Hepatocyte (in vitro differentiated cells): ENCODE data around the gene SLC25A21. TPM values are rescaled to one million over a fixed set of nuclear protein-coding genes. Genes with fewer than 3 reads are reported as not detected.

ENCODE experiments used
- DNase-seq: peaks from one replicate; pipeline ENCODE4 v3.0.0-alpha.2; 2016; ENCODE audit warnings: low spot score
- H2AFZ ChIP-seq: fragments of 200-600 bp; sonication (generic); 2 replicates; pipeline ENCODE4 v1.6.0; 2016; ENCODE audit warnings: antibody characterized with exemption, mild to moderate bottlenecking
- H3K27ac ChIP-seq: fragments of 200-600 bp; sonication (generic); 2 replicates; pipeline ENCODE4 v1.5.1; 2016; ENCODE audit warnings: mild to moderate bottlenecking
- H3K27me3 ChIP-seq: fragments of 200-600 bp; sonication (generic); 2 replicates; pipeline ENCODE4 v1.6.1; 2016
- H3K36me3 ChIP-seq: fragments of 200-600 bp; sonication (generic); replicated peaks from 2 replicates; pipeline ENCODE4 v1.5.1; 2016; ENCODE audit warnings: low read depth; ENCODE audit not compliant: insufficient read depth
- H3K4me1 ChIP-seq: fragments of 200-600 bp; sonication (generic); 2 replicates; pipeline ENCODE4 v1.5.1; 2016; ENCODE audit warnings: mild to moderate bottlenecking, moderate library complexity; ENCODE audit not compliant: insufficient read depth
- H3K4me2 ChIP-seq: fragments of 200-600 bp; sonication (generic); 2 replicates; pipeline ENCODE4 v1.6.0; 2016
- H3K4me3 ChIP-seq: fragments of 200-600 bp; sonication (generic); 2 replicates; pipeline ENCODE4 v1.5.1; 2016; ENCODE audit warnings: mild to moderate bottlenecking
- H3K79me2 ChIP-seq: fragments of 200-600 bp; sonication (generic); 2 replicates; pipeline ENCODE4 v1.6.0; 2017; ENCODE audit warnings: mild to moderate bottlenecking
- H3K9me2 ChIP-seq: fragments of 200-600 bp; sonication (generic); replicated peaks from 2 replicates; pipeline ENCODE4 v1.6.0; 2017; ENCODE audit warnings: mild to moderate bottlenecking; ENCODE audit not compliant: insufficient read depth
- H3K9me3 ChIP-seq: fragments of 200-600 bp; sonication (generic); 2 replicates; pipeline ENCODE4 v1.5.1; 2016; ENCODE audit warnings: low read depth, mild to moderate bottlenecking
- H4K20me1 ChIP-seq: fragments of 200-600 bp; sonication (generic); 2 replicates; pipeline ENCODE4 v1.6.0; 2016; ENCODE audit warnings: mild to moderate bottlenecking; ENCODE audit not compliant: insufficient read depth, poor library complexity, severe bottlenecking
- EZH2 ChIP-seq: fragments of 200-600 bp; sonication (generic); IDR thresholded peaks from 2 replicates; pipeline ENCODE4 v1.6.1; 2016; ENCODE audit warnings: antibody characterized with exemption, mild to moderate bottlenecking, borderline replicate concordance
- EZH2phosphoT487 ChIP-seq: fragments of 200-600 bp; sonication (generic); IDR thresholded peaks from one replicate; pipeline ENCODE4 v1.6.1; 2018; ENCODE audit warnings: antibody characterized with exemption, mild to moderate bottlenecking, low read depth, moderate library complexity; ENCODE audit not compliant: unreplicated experiment, severe bottlenecking
- WGBS: methylation state at CpG from one replicate; pipeline ENCODE4 v1.1.6; 2016; ENCODE audit warnings: low lambda C conversion rate; ENCODE audit errors: missing lambda C conversion rate; 5-methylcytosine and 5-hydroxymethylcytosine counted together
- polyA plus RNA-seq: library from polyadenylated mRNA; unstranded; fragments of >200 nt; fragmentation: Nextera tagmentation; extraction: Ambion mirVana; gene quantifications from 2 replicates; pipeline ENCODE4 v1.2.1, GENCODE V29; 2016
- total RNA-seq: library from RNA; depleted of rRNA; stranded (reverse); fragments of >200 nt; gene quantifications from 2 replicates; pipeline ENCODE4 v1.2.3, GENCODE V29; 2014
- TF ChIP-seq, protein P1 (sequence below): fragments of 200-600 bp; sonication (generic); IDR thresholded peaks from 2 replicates; pipeline ENCODE4 v1.5.1; 2016; ENCODE audit warnings: antibody characterized with exemption, mild to moderate bottlenecking; ENCODE audit not compliant: poor library complexity

SLC25A21 gene
- total and polyA plus RNA-seq, 2 experiments from 2014 or later: 1.4 to 1.6 TPM

DNA sequence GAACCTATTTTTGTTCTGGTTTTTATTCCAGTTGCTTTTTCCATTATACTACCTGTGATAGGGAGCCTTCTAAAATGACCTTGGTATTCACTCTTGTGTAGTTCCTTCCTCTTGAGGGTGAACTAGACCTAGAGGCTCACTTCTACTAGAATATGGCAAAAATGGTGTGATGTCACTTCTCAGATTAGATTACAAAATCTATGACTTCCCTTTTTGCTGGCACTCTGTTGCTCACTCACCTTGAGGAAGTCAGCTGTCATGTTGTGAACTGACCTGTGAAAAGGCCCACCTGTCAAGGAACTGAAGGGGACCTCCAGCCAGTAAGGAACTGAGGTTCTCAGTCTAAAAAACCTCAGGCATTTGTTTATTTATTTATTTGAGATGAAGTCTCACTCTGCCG, 31.0 kb upstream of the SLC25A21 start:
- TF ChIP-seq, protein P1, sequence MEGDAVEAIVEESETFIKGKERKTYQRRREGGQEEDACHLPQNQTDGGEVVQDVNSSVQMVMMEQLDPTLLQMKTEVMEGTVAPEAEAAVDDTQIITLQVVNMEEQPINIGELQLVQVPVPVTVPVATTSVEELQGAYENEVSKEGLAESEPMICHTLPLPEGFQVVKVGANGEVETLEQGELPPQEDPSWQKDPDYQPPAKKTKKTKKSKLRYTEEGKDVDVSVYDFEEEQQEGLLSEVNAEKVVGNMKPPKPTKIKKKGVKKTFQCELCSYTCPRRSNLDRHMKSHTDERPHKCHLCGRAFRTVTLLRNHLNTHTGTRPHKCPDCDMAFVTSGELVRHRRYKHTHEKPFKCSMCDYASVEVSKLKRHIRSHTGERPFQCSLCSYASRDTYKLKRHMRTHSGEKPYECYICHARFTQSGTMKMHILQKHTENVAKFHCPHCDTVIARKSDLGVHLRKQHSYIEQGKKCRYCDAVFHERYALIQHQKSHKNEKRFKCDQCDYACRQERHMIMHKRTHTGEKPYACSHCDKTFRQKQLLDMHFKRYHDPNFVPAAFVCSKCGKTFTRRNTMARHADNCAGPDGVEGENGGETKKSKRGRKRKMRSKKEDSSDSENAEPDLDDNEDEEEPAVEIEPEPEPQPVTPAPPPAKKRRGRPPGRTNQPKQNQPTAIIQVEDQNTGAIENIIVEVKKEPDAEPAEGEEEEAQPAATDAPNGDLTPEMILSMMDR: no peak
- TF ChIP-seq EZH2 (no peak), EZH2phosphoT487 (no peak)
- Histone ChIP-seq H3K4me3 (no peak overlapping the region), H3K4me1 (no peaks in the 10 kb centered on the region), H3K4me2 (no peak overlapping the region), H3K9me2 (no peaks in the 10 kb centered on the region), H3K79me2 (peaks cover 40% of the 10 kb centered on the region), H3K27me3 (no peaks in the 10 kb centered on the region), H4K20me1 (no peaks in the 10 kb centered on the region), H3K36me3 (no peaks in the 10 kb centered on the region), H2AFZ (no peak overlapping the region), H3K9me3 (no peaks in the 10 kb centered on the region), H3K27ac (no peak overlapping the region)
- 93% methylated on average over 1 of the region's 1 CpG for WGBS
- no peak for DNase-seq

DNA sequence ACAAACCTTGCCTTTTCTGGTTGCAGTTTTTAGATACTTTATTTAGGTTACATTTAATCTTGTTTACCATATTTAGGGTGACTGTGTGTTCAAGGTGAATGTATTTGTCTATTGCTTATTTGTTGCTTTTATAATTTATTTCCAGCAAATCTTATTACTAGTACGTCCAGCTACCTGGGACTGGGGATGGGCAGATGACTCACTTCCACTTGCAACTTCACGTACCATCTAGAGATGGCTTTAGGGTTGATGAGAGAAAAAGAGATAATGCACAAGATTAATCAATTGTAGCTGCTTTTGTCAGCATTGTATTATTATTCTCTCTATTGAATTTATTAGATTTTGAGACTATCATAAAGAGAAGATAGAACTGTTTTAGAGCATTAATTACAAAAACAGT, 30.4 kb upstream of the SLC25A21 start:
- Histone ChIP-seq H3K9me2 (no peaks in the 10 kb centered on the region), H3K4me1 (no peaks in the 10 kb centered on the region), H3K27ac (no peak overlapping the region), H3K79me2 (peaks cover 40% of the 10 kb centered on the region), H3K27me3 (no peaks in the 10 kb centered on the region), H3K9me3 (no peaks in the 10 kb centered on the region), H3K4me2 (no peak overlapping the region), H4K20me1 (no peaks in the 10 kb centered on the region), H3K4me3 (no peak overlapping the region), H3K36me3 (no peaks in the 10 kb centered on the region), H2AFZ (no peak overlapping the region)
- 92% methylated on average over 2 of the region's 2 CpGs for WGBS
- no peak for DNase-seq
- TF ChIP-seq EZH2 (no peak), EZH2phosphoT487 (no peak)
- TF ChIP-seq, protein P1: no peak

- H3K4me3 ChIP-seq: no peak overlapping the region
- no peaks in the 10 kb centered on the region for H3K9me2 ChIP-seq
- no peak for DNase-seq
- H3K27me3 ChIP-seq: no peaks in the 10 kb centered on the region
- no peaks in the 10 kb centered on the region for H3K36me3 ChIP-seq
- no peaks in the 10 kb centered on the region for H3K9me3 ChIP-seq
- H3K27ac ChIP-seq: no peak overlapping the region
- H4K20me1 ChIP-seq: no peaks in the 10 kb centered on the region
- no peaks in the 10 kb centered on the region for H3K4me1 ChIP-seq
- no peak overlapping the region for H2AFZ ChIP-seq
- TF ChIP-seq EZH2phosphoT487: no peak
- WGBS: 88% methylated on average over 2 of the region's 2 CpGs
- H3K79me2 ChIP-seq: peaks cover 38% of the 10 kb centered on the region
- H3K4me2 ChIP-seq: no peak overlapping the region
Measured at GRCh38 chr14:37202265-37202664, 29.9 kb upstream of the SLC25A21 start.

- H3K9me3 ChIP-seq: no peaks in the 10 kb centered on the region
- TF ChIP-seq EZH2phosphoT487 (no peak), EZH2 (no peak)
- TF ChIP-seq, protein P1: no peak
- no peaks in the 10 kb centered on the region for H3K27me3 ChIP-seq
- H3K4me1 ChIP-seq: peaks cover 3% of the 10 kb centered on the region
- H3K9me2 ChIP-seq: no peaks in the 10 kb centered on the region
- 95% methylated on average over 2 of the region's 2 CpGs for WGBS
- H3K27ac ChIP-seq: no peak overlapping the region
- H4K20me1 ChIP-seq: no peaks in the 10 kb centered on the region
- no peak overlapping the region for H3K4me3 ChIP-seq
- H3K4me2 ChIP-seq: no peak overlapping the region
- H3K79me2 ChIP-seq: peaks cover 33% of the 10 kb centered on the region
- no peak for DNase-seq
- no peaks in the 10 kb centered on the region for H3K36me3 ChIP-seq
- H2AFZ ChIP-seq: no peak overlapping the region
Measured at GRCh38 chr14:37201724-37202123, 29.3 kb upstream of the SLC25A21 start.
